T47D (cell line): ENCODE data around the gene SSU72.
"Not testable (repeated sequence)": the region's sequence is repeated elsewhere in the genome, so short reads cannot be mapped to it uniquely, and the experiment has no call there.

Experiments
- DNase-seq, 2 experiments: peaks; one replicate each; pipeline versions ENCODE4 v3.0.0 to v3.0.0-alpha.2; 2011 to 2012; ENCODE audit warnings: low read depth in 1 of 2, low spot score in 1 of 2
- JUND ChIP-seq: IDR thresholded peaks from 2 replicates; pipeline ENCODE4 v1.6.1; 2012; ENCODE audit warnings: low read depth
- in situ Hi-C: cut with HindIII; loops from 2 replicates; pipeline ENCODE4 v1.10.0; 2016; ENCODE audit warnings: low sequenced_read_pairs, low pct_unique_long_range_greater_than_20kb

SSU72 gene

GRCh38 chr1:1527092-1527816 is 47.4 kb downstream of the SSU72 start:
- in situ Hi-C loops: no loop called here
- DNase-seq: no peak
- TF ChIP-seq JUND: no peak

- in situ Hi-C loops: not testable (repeated sequence)
Observed at GRCh38 chr1:1526476-1526875, 48.2 kb downstream of the SSU72 start.

GRCh38 chr1:1524750-1525383 is 49.8 kb downstream of the SSU72 start:
- DNase-seq, in situ Hi-C loops: not testable (repeated sequence)

More at GRCh38 chr1:1526476-1526875, 48.2 kb downstream of the SSU72 start:
- DNase-seq: not testable (repeated sequence)

GRCh38 chr1:1523651-1524050 is 51.0 kb downstream of the SSU72 start:
- in situ Hi-C loops: not testable (repeated sequence)

GRCh38 chr1:1523226-1523625 is 51.4 kb downstream of the SSU72 start:
- DNase-seq, in situ Hi-C loops: not testable (repeated sequence)

More at GRCh38 chr1:1523651-1524050, 51.0 kb downstream of the SSU72 start:
- DNase-seq: not testable (repeated sequence)

GRCh38 chr1:1522536-1522935 is 52.1 kb downstream of the SSU72 start:
- DNase-seq, in situ Hi-C loops: not testable (repeated sequence)

- TF ChIP-seq JUND: no peak
- no peak for DNase-seq
- in situ Hi-C loops: no loop called here
Observed at GRCh38 chr1:1521331-1521730, 53.3 kb downstream of the SSU72 start.

GRCh38 chr1:1519805-1520505 is 54.7 kb downstream of the SSU72 start:
- DNase-seq, in situ Hi-C loops: not testable (repeated sequence)

GRCh38 chr1:1518621-1519007 is 56.0 kb downstream of the SSU72 start:
- in situ Hi-C loops, DNase-seq: not testable (repeated sequence)

GRCh38 chr1:1517973-1518620 is 56.6 kb downstream of the SSU72 start:
- TF ChIP-seq JUND: no peak
- DNase-seq: no peak
- in situ Hi-C loops: no loop called here

- DNase-seq, in situ Hi-C loops: not testable (repeated sequence)
Observed at GRCh38 chr1:1516923-1517322, 57.7 kb downstream of the SSU72 start.

GRCh38 chr1:1514376-1514775 is 60.3 kb downstream of the SSU72 start:
- DNase-seq, in situ Hi-C loops: not testable (repeated sequence)

GRCh38 chr1:1513675-1514074 is 61.0 kb downstream of the SSU72 start:
- in situ Hi-C loops, DNase-seq: not testable (repeated sequence)

GRCh38 chr1:1512425-1512824 is 62.2 kb downstream of the SSU72 start:
- DNase-seq, in situ Hi-C loops: not testable (repeated sequence)
